ENCODE results near the gene IGF2BP3.

The IGF2BP3 gene

DNA sequence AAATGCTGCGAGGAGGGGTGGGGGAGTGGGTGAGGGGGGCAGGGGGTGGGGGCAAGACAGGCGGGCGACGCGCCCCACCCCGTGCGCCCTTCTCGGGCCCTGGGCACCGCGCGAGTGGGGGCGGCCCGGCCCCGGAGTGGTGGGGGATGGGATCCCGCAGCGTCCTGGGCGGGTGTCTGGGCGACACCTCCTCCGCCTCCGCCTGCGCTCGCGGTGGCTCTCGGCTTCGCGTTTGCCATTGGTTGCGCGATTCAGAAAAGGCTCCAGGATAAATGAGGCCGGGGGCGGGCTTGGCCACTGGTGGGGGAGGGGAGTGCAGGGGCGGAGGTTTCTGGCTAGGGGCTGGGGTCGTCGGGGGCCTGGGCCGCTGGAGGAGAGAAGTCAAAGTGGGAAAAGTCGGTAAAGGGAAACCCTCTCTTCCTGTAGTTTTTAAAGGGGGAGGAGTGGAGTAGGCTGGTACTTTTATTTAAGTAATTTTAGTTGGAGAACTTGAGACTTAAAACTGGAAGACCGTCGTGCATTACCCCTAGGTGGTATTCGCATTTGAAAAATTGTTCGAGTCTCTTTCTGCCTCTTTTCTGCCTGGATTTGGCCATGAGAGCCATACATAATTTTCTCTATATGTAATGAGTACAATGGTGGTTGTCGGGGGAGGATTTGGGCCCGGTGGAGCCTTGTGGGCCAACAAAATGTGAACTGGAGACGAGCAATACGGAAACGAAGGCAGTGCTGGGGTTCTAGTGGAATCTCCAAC lies 992 bp upstream of the IGF2BP3 start:
- DNase-seq: peak; percentile 83

DNA sequence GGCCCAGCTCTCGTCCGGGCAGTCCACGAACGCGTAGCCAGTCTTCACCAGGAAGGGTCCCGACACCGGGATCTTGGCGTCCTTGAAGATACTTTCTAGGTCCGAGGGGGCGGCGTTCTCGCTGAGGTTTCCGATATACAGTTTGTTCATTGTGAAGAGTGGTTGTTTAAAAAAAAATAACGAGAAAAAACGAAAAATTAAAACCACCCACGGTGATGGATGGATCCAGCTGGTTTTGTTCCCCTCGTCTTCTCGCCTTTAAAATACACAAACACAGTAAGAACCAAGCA lies 385 bp downstream of the IGF2BP3 start:
- no peak for DNase-seq

DNA sequence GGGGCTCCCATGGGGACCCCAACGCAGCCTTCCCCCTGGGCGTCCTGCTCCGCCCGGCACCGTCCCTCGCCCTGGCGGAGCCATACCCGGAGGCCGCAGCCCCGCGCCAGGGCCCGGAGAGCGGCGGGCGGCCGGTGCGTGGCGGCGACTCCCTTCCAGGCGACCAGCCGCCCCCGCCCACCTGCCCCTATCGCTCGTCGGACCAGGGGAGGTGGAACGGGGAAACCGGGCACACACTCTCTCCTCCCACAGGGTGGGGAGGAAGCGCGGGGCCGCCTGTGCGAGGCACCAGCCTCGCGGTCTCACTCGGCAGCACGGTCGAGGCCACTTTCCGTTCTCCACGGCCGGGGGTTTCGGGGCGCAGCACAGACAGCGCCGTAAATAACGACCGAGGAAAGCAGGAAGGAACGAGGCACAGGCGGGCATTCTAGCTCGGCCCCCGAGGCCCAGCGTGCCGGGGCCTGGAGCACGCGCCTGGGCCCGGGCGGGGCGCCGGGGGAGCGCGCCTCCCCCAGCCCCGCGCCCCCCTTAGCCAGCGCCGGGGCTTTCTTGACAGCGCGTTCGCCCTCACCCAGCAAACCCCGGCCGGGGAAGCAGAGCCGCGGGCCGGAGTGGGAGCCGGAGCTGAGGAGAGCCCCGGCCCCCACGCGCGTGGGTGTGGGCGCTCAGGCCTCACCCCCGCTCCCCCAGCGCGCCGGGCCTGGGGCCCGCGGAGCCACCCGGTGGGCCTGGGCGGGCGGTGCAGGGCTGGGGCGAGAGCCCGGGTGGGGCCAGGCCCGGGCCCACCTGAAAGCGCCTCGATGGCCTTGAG lies 936 bp downstream of the IGF2BP3 start:
- peak; percentile 9 for DNase-seq

GRCh38 chr7:23468526-23469149 lies 1.7 kb downstream of the IGF2BP3 start:
- DNase-seq: no peak

DNA sequence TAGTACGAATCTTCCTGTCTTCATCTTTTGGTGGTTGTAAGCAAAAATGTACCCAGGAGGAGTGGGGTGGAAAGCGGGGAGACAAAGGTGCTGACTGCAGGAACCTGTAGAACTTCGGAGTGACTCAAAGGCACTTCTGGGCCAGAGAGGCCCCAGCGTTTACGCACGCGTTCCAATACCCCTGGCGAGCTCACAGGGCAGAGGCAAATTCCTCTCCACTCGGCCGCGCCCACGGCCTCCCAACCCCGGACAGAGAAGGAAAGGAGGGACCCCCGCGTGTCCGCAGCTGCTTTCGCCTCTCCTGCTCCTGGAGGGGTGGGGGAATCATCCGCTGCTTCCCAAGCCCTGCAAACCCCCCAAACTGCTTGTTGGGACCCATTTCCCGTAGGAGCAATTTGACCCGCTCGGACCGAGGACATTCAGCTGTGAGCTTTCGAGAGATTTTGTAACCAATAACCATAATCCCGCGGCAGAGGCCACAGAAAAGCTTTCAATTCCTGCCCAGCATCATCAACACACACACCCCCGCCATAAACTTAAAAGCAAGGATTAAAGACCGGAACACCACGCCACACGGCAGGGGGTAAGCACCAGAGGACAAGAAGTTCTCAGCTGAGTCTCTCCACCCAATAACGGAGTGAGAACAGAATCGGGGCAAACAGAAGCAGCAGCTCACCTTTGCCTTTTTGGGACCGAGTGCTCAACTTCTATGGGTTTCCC lies 2.3 kb downstream of the IGF2BP3 start:
- peak; percentile 52 for DNase-seq

- peak; percentile 52 for DNase-seq
These were observed 2.9 kb downstream of the IGF2BP3 start for GRCh38 chr7:23467291-23467805.

- DNase-seq: no peak
These were observed 7.4 kb downstream of the IGF2BP3 start for GRCh38 chr7:23462846-23463245.

GRCh38 chr7:23458044-23458443 lies 12.2 kb downstream of the IGF2BP3 start:
- DNase-seq: no peak

DNA sequence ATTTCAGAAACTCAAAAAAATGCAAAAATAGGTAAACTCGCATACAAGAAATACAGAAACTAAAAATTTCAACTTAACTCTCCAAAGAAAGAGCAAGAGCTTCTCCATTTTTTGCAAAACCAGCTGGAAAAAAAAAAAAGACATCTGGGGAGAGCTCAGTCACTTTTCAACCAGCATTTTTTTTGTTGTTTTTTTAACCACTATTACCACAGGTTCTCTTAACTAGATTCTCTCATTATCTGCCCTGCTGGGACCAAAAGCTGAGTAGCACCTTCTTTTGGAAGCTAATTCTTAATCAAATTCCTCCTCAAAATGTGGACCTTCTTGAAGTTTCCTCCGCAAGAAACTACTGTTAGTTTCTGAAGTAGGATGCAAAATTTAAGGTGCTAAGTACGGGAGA lies 14.2 kb downstream of the IGF2BP3 start:
- DNase-seq: no peak

GRCh38 chr7:23454881-23455526 lies 15.3 kb downstream of the IGF2BP3 start:
- DNase-seq: no peak

- no peak for DNase-seq
These were observed 19.8 kb downstream of the IGF2BP3 start for GRCh38 chr7:23450518-23450917.

GRCh38 chr7:23449941-23450340 lies 20.4 kb downstream of the IGF2BP3 start:
- no peak for DNase-seq

- no peak for DNase-seq
These were observed 25.0 kb downstream of the IGF2BP3 start for GRCh38 chr7:23445326-23445725.

DNA sequence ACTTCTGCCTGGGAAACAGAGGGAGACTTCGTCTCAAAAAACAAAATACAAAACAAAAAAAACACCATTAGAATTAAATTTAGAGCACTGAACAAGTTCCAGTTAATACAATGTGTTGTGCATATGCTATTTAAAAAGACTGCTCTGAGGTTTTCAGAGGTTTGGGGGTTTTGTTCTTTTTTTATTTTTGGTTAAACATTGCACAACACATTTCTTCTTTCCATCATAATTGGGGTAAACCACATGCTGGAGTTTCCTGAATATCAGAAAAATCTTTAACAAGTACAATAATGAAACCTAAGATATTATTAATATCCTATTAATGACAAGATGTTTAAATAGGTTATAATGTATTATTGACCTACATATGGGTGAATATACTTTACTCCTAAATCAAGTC lies 26.3 kb downstream of the IGF2BP3 start:
- no peak for DNase-seq

- no peak for DNase-seq
These were observed 32.1 kb downstream of the IGF2BP3 start for GRCh38 chr7:23438171-23438570.

- no peak for DNase-seq
These were observed 36.0 kb downstream of the IGF2BP3 start for GRCh38 chr7:23434147-23434917.

DNA sequence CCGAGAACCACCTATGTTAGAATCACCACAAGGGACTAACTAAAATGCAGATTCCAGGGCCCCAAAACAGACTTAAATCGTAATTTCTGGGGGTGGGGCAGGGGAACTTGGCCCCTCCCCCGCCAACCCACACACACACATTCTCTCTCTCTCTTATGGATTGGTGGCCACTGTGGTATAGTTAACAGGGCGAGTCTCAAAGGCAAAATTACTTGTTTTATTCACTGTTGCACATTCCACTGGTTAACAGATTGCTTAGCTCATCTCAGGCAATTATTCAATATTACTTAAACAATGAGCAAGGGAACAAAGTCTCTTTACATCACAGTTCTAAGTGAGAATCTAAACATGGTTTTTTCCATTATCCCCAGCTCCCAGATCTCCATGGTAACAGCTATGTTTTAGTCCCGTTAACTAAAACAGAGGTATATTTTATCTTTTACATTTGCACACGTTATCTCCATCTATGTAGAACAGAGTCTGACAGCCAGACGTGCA lies 38.5 kb downstream of the IGF2BP3 start:
- DNase-seq: no peak

GRCh38 chr7:23430893-23431259 lies 39.4 kb downstream of the IGF2BP3 start:
- DNase-seq: no peak

GRCh38 chr7:23426876-23427275 lies 43.4 kb downstream of the IGF2BP3 start:
- DNase-seq: no peak

DNA sequence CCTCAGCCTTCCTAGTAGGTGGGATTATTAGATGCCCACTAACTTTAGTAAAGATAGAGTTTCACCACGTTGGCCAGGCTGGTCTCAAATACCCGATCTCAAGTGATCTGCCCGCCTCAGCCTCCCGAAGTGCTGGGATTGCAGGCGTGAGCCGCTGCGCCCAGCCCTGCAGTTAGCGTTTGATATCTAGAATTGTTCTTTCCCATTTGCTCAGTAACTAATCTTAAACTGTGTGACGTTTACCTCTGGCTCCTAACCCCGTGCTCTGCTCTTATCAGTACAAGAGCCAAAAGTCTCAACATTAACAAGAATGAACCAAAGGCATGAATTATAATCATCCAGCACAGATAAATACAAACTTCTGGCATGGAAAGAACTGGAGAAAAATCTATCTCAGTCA lies 47.4 kb downstream of the IGF2BP3 start:
- DNase-seq: no peak

- DNase-seq: no peak
These were observed 47.9 kb downstream of the IGF2BP3 start for GRCh38 chr7:23422384-23422783.

- DNase-seq: no peak
These were observed 50.4 kb downstream of the IGF2BP3 start for GRCh38 chr7:23419845-23420244.
